ENCODE measurements around the gene PRRX1.

PRRX1 gene

GRCh38 chr1:170732252-170732588 lies 68.3 kb downstream of the PRRX1 start:
- no peak overlapping the region for H3K4me3 ChIP-seq (ENCODE audit: low read length in 2 of 2)
- H3K9me3 ChIP-seq (ENCODE audit: control insufficient read depth in 2 of 2, low read length in 2 of 2): no peaks in the 10 kb centered on the region
- no peaks in the 10 kb centered on the region for H3K36me3 ChIP-seq (ENCODE audit: control insufficient read depth in 2 of 2, insufficient read depth in 2 of 2, low read length in 2 of 2)
- no peaks in the 10 kb centered on the region for H3K4me1 ChIP-seq (ENCODE audit: control insufficient read depth in 2 of 2, insufficient read depth in 2 of 2, low read length in 2 of 2)
- H3K27me3 ChIP-seq (ENCODE audit: control insufficient read depth in 2 of 2, insufficient read depth in 2 of 2, low read length in 2 of 2): no peaks in the 10 kb centered on the region
- H3K9ac ChIP-seq (ENCODE audit: low read depth in 1 of 2, low read length in 2 of 2): no peak overlapping the region
- H3K27ac ChIP-seq (ENCODE audit: low read depth in 2 of 2, low read length in 2 of 2): no peak overlapping the region

DNA sequence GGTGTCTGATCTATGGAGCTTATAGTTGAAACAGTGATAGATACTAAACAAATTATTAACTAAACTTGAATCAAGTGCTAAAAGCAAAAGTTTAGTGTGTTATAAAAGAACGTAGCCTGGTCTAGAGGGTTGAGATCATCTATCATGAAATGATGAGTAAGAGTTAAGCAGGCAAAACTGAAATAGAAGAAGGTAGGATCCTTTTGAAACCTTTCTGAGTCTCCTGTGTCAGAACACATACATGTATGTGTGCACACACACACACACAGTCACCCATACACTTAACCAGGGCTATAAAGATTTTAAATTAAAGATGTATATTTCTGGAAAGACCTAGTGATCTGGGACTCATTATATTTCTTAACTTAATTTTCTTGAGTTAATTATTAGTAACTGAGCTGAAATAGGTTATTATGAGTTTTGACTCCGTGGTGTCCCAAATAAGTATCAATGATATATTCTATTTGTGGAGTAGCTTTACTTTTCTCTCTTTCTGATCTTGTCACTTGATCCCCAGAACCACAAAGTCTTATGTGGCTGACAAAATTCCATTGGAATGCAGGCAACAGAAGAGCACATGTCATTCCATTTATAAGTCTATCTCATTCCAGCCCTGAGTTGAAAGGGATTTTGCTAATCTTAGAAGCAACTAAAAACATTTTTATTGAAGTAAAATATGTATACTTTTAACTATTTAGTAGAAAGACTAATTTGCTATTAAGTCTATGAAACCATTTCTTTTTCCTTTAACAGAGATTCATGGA lies 70.7 kb downstream of the PRRX1 start:
- Histone ChIP-seq H3K9ac (ENCODE audit: low read depth in 1 of 2, low read length in 2 of 2) (no peak overlapping the region), H3K4me1 (ENCODE audit: control insufficient read depth in 2 of 2, insufficient read depth in 2 of 2, low read length in 2 of 2) (no peaks in the 10 kb centered on the region), H3K27ac (ENCODE audit: low read depth in 2 of 2, low read length in 2 of 2) (no peak overlapping the region), H3K27me3 (ENCODE audit: control insufficient read depth in 2 of 2, insufficient read depth in 2 of 2, low read length in 2 of 2) (no peaks in the 10 kb centered on the region), H3K36me3 (ENCODE audit: control insufficient read depth in 2 of 2, insufficient read depth in 2 of 2, low read length in 2 of 2) (no peaks in the 10 kb centered on the region), H3K4me3 (ENCODE audit: low read length in 2 of 2) (no peak overlapping the region), H3K9me3 (ENCODE audit: control insufficient read depth in 2 of 2, low read length in 2 of 2) (no peaks in the 10 kb centered on the region)

- H3K9me3 ChIP-seq (ENCODE audit: control insufficient read depth in 2 of 2, low read length in 2 of 2): no peaks in the 10 kb centered on the region
- no peak overlapping the region for H3K4me3 ChIP-seq (ENCODE audit: low read length in 2 of 2)
- no peaks in the 10 kb centered on the region for H3K36me3 ChIP-seq (ENCODE audit: control insufficient read depth in 2 of 2, insufficient read depth in 2 of 2, low read length in 2 of 2)
- H3K9ac ChIP-seq (ENCODE audit: low read depth in 1 of 2, low read length in 2 of 2): no peak overlapping the region
- no peaks in the 10 kb centered on the region for H3K4me1 ChIP-seq (ENCODE audit: control insufficient read depth in 2 of 2, insufficient read depth in 2 of 2, low read length in 2 of 2)
- no peak overlapping the region for H3K27ac ChIP-seq (ENCODE audit: low read depth in 2 of 2, low read length in 2 of 2)
- H3K27me3 ChIP-seq (ENCODE audit: control insufficient read depth in 2 of 2, insufficient read depth in 2 of 2, low read length in 2 of 2): no peaks in the 10 kb centered on the region
Measured at GRCh38 chr1:170735366-170736263, 71.7 kb downstream of the PRRX1 start.

GRCh38 chr1:170739803-170740202 lies 75.9 kb downstream of the PRRX1 start:
- H3K4me3 ChIP-seq (ENCODE audit: low read length in 2 of 2): no peak overlapping the region
- H3K4me1 ChIP-seq (ENCODE audit: control insufficient read depth in 2 of 2, insufficient read depth in 2 of 2, low read length in 2 of 2): no peaks in the 10 kb centered on the region
- no peaks in the 10 kb centered on the region for H3K27me3 ChIP-seq (ENCODE audit: control insufficient read depth in 2 of 2, insufficient read depth in 2 of 2, low read length in 2 of 2)

DNA sequence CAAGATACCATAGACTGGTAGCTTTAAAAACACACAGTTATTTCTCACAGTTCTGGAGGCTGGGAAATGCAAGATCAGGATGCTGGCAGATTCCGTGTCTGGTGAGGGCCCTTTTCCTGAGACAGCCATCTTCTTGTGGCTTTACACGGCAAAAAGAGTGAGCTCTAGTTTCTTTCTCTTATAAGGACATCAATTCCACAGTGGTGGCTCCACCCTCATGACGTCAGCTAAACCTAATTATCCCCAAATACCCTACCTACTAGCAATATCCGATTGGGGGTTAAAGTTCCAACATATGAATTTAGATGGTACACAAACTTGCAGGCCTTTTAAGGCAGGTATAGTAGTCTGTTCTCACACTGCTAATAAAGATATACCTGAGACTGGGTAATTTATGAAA lies 77.7 kb downstream of the PRRX1 start:
- Histone ChIP-seq H3K4me1 (ENCODE audit: control insufficient read depth in 2 of 2, insufficient read depth in 2 of 2, low read length in 2 of 2) (no peaks in the 10 kb centered on the region), H3K36me3 (ENCODE audit: control insufficient read depth in 2 of 2, insufficient read depth in 2 of 2, low read length in 2 of 2) (no peaks in the 10 kb centered on the region), H3K4me3 (ENCODE audit: low read length in 2 of 2) (no peak overlapping the region), H3K27ac (ENCODE audit: low read depth in 2 of 2, low read length in 2 of 2) (no peak overlapping the region), H3K9me3 (ENCODE audit: control insufficient read depth in 2 of 2, low read length in 2 of 2) (peaks cover 0 to 2% of the 10 kb centered on the region in 2 donors), H3K27me3 (ENCODE audit: control insufficient read depth in 2 of 2, insufficient read depth in 2 of 2, low read length in 2 of 2) (no peaks in the 10 kb centered on the region), H3K9ac (ENCODE audit: low read depth in 1 of 2, low read length in 2 of 2) (no peak overlapping the region)

More at GRCh38 chr1:170739803-170740202, 75.9 kb downstream of the PRRX1 start:
- Histone ChIP-seq H3K9me3 (ENCODE audit: control insufficient read depth in 2 of 2, low read length in 2 of 2) (peaks cover 0 to 2% of the 10 kb centered on the region in 2 donors), H3K9ac (ENCODE audit: low read depth in 1 of 2, low read length in 2 of 2) (no peak overlapping the region), H3K36me3 (ENCODE audit: control insufficient read depth in 2 of 2, insufficient read depth in 2 of 2, low read length in 2 of 2) (no peaks in the 10 kb centered on the region), H3K27ac (ENCODE audit: low read depth in 2 of 2, low read length in 2 of 2) (no peak overlapping the region)

- no peak overlapping the region for H3K9ac ChIP-seq (ENCODE audit: low read depth in 1 of 2, low read length in 2 of 2)
- H3K4me1 ChIP-seq (ENCODE audit: control insufficient read depth in 2 of 2, insufficient read depth in 2 of 2, low read length in 2 of 2): no peaks in the 10 kb centered on the region
- H3K4me3 ChIP-seq (ENCODE audit: low read length in 2 of 2): no peak overlapping the region
- H3K27me3 ChIP-seq (ENCODE audit: control insufficient read depth in 2 of 2, insufficient read depth in 2 of 2, low read length in 2 of 2): no peaks in the 10 kb centered on the region
- no peaks in the 10 kb centered on the region for H3K36me3 ChIP-seq (ENCODE audit: control insufficient read depth in 2 of 2, insufficient read depth in 2 of 2, low read length in 2 of 2)
- no peak overlapping the region for H3K27ac ChIP-seq (ENCODE audit: low read depth in 2 of 2, low read length in 2 of 2)
- peaks cover 0 to 2% of the 10 kb centered on the region in 2 donors for H3K9me3 ChIP-seq (ENCODE audit: control insufficient read depth in 2 of 2, low read length in 2 of 2)
Measured at GRCh38 chr1:170742600-170742999, 78.7 kb downstream of the PRRX1 start.

GRCh38 chr1:170743083-170743482 lies 79.2 kb downstream of the PRRX1 start:
- no peak overlapping the region for H3K9ac ChIP-seq (ENCODE audit: low read depth in 1 of 2, low read length in 2 of 2)
- H3K27me3 ChIP-seq (ENCODE audit: control insufficient read depth in 2 of 2, insufficient read depth in 2 of 2, low read length in 2 of 2): no peaks in the 10 kb centered on the region
- peaks cover 0 to 2% of the 10 kb centered on the region in 2 donors for H3K9me3 ChIP-seq (ENCODE audit: control insufficient read depth in 2 of 2, low read length in 2 of 2)
- H3K4me1 ChIP-seq (ENCODE audit: control insufficient read depth in 2 of 2, insufficient read depth in 2 of 2, low read length in 2 of 2): no peaks in the 10 kb centered on the region
- H3K4me3 ChIP-seq (ENCODE audit: low read length in 2 of 2): no peak overlapping the region
- H3K36me3 ChIP-seq (ENCODE audit: control insufficient read depth in 2 of 2, insufficient read depth in 2 of 2, low read length in 2 of 2): no peaks in the 10 kb centered on the region
- H3K27ac ChIP-seq (ENCODE audit: low read depth in 2 of 2, low read length in 2 of 2): no peak overlapping the region

DNA sequence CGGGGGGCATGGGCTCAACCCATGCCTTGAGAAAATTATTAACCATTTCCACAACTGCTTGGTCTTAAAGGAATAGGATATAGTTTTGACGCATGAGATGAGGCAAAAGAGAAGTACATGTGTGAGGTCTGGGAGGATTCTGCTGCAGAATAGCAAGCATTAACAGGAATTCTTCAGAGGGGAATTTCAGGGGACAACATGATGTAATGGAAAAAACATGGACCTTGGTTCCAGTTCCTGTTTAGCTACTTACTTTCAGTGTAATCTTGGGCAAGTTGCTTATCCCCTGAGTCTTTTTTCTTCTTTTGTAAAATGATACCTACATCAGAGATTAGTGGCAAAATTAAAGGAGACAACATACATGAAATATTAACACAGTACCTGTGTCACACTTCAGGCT lies 85.6 kb downstream of the PRRX1 start:
- Histone ChIP-seq H3K36me3 (ENCODE audit: control insufficient read depth in 2 of 2, insufficient read depth in 2 of 2, low read length in 2 of 2) (no peaks in the 10 kb centered on the region), H3K9me3 (ENCODE audit: control insufficient read depth in 2 of 2, low read length in 2 of 2) (no peaks in the 10 kb centered on the region), H3K9ac (ENCODE audit: low read depth in 1 of 2, low read length in 2 of 2) (no peak overlapping the region), H3K4me1 (ENCODE audit: control insufficient read depth in 2 of 2, insufficient read depth in 2 of 2, low read length in 2 of 2) (no peaks in the 10 kb centered on the region), H3K27ac (ENCODE audit: low read depth in 2 of 2, low read length in 2 of 2) (no peak overlapping the region), H3K4me3 (ENCODE audit: low read length in 2 of 2) (no peak overlapping the region), H3K27me3 (ENCODE audit: control insufficient read depth in 2 of 2, insufficient read depth in 2 of 2, low read length in 2 of 2) (no peaks in the 10 kb centered on the region)

DNA sequence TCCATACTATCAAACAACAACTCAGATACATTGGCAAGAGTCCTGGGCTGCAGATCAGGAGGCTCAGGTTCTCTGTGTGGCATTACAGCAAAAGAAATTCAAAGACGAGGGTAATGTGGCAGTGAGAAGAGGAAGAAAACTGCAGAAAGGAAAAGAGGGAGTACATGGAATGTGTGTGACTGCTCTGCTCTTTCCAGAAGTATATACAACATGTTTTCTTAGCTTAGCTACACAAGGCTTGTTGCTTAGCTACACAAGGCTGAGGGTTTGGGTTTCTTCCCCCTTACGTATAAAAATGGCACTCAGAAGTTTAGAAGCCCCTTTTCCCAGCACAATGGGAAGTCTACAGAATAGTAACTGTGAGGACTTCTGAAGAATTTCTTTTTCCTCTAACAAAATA lies 86.0 kb downstream of the PRRX1 start:
- Histone ChIP-seq H3K27me3 (ENCODE audit: control insufficient read depth in 2 of 2, insufficient read depth in 2 of 2, low read length in 2 of 2) (no peaks in the 10 kb centered on the region), H3K9ac (ENCODE audit: low read depth in 1 of 2, low read length in 2 of 2) (no peak overlapping the region), H3K4me1 (ENCODE audit: control insufficient read depth in 2 of 2, insufficient read depth in 2 of 2, low read length in 2 of 2) (no peaks in the 10 kb centered on the region), H3K9me3 (ENCODE audit: control insufficient read depth in 2 of 2, low read length in 2 of 2) (no peaks in the 10 kb centered on the region), H3K4me3 (ENCODE audit: low read length in 2 of 2) (no peak overlapping the region), H3K27ac (ENCODE audit: low read depth in 2 of 2, low read length in 2 of 2) (no peak overlapping the region), H3K36me3 (ENCODE audit: control insufficient read depth in 2 of 2, insufficient read depth in 2 of 2, low read length in 2 of 2) (no peaks in the 10 kb centered on the region)

DNA sequence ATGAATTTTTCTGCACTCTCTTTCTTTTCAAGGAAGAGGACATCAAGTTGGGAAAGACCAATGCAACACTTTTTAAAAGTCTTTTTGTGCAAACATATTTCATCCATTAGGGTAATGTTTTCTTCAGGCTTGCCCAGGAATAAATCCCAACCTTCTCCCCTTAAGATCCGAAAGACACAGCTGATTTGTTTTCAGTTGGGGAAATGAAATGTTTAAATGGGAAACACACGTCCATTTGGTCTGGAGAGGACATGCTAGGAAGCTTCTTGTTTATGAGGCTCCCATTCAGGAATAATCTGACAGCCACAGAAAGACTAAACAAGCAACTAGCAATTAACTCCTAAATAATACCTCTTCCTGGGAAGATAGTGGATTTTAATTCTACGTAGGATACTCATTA lies 91.9 kb downstream of the PRRX1 start:
- no peak overlapping the region for H3K9ac ChIP-seq (ENCODE audit: low read depth in 1 of 2, low read length in 2 of 2)
- no peaks in the 10 kb centered on the region for H3K4me1 ChIP-seq (ENCODE audit: control insufficient read depth in 2 of 2, insufficient read depth in 2 of 2, low read length in 2 of 2)
- H3K9me3 ChIP-seq (ENCODE audit: control insufficient read depth in 2 of 2, low read length in 2 of 2): no peaks in the 10 kb centered on the region
- H3K4me3 ChIP-seq (ENCODE audit: low read length in 2 of 2): no peak overlapping the region
- no peaks in the 10 kb centered on the region for H3K27me3 ChIP-seq (ENCODE audit: control insufficient read depth in 2 of 2, insufficient read depth in 2 of 2, low read length in 2 of 2)
- no peak overlapping the region for H3K27ac ChIP-seq (ENCODE audit: low read depth in 2 of 2, low read length in 2 of 2)
- no peaks in the 10 kb centered on the region for H3K36me3 ChIP-seq (ENCODE audit: control insufficient read depth in 2 of 2, insufficient read depth in 2 of 2, low read length in 2 of 2)
